ENCODE measurements around the gene DTNBP1.

DTNBP1 gene

DNA sequence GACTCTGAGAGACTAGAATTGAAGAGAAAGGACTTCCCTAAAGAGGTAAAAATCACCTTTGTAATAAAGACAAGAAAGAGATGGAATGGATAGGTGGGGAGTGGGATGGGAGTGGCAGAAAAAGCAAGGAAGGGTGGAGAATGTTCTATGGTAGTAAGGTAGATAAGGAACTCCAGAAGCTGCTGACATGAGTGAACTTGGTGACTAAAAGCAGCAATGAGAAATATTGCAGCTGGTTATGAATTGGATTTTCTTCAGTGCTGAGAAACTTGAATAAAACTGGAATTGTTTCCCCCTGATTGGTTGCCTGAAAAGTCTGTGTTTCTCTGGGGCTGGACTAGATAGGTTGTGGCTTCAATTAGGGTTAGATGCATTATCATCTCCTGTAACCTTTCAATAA is 15.7 kb upstream of the DTNBP1 start:
- DNase-seq (ENCODE audit: low read depth) = no peak
- TF ChIP-seq, protein P1, sequence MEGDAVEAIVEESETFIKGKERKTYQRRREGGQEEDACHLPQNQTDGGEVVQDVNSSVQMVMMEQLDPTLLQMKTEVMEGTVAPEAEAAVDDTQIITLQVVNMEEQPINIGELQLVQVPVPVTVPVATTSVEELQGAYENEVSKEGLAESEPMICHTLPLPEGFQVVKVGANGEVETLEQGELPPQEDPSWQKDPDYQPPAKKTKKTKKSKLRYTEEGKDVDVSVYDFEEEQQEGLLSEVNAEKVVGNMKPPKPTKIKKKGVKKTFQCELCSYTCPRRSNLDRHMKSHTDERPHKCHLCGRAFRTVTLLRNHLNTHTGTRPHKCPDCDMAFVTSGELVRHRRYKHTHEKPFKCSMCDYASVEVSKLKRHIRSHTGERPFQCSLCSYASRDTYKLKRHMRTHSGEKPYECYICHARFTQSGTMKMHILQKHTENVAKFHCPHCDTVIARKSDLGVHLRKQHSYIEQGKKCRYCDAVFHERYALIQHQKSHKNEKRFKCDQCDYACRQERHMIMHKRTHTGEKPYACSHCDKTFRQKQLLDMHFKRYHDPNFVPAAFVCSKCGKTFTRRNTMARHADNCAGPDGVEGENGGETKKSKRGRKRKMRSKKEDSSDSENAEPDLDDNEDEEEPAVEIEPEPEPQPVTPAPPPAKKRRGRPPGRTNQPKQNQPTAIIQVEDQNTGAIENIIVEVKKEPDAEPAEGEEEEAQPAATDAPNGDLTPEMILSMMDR (conservative IDR thresholded peaks at IDR 0.05; ENCODE audit: low read depth, low read length) = no peak
- no peak overlapping the region for H3K4me3 ChIP-seq (ENCODE audit: low read length)

DNA sequence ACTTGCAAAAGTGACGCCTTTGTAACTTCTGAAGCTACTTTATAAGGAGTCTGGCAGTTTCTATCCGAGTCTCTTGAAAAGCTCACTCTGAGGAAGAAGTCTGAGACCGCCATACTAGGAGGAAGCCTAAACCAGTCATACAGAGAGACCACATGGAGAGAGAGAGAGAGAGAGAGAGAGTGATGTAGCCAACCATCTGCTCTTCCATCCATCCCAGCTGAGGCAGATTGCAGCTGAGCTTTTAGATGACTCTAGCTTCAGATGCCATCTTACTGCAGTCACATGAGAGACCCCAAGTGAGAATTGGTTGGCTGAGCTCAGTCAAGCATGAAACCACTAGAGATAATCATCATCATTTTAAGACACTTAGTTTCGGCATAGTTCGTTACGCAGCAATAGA is 15.0 kb upstream of the DTNBP1 start:
- H3K4me3 ChIP-seq (ENCODE audit: low read length) = no peak overlapping the region
- DNase-seq (ENCODE audit: low read depth) = no peak
- TF ChIP-seq, protein P1 (conservative IDR thresholded peaks at IDR 0.05; ENCODE audit: low read depth, low read length) = no peak

DNA sequence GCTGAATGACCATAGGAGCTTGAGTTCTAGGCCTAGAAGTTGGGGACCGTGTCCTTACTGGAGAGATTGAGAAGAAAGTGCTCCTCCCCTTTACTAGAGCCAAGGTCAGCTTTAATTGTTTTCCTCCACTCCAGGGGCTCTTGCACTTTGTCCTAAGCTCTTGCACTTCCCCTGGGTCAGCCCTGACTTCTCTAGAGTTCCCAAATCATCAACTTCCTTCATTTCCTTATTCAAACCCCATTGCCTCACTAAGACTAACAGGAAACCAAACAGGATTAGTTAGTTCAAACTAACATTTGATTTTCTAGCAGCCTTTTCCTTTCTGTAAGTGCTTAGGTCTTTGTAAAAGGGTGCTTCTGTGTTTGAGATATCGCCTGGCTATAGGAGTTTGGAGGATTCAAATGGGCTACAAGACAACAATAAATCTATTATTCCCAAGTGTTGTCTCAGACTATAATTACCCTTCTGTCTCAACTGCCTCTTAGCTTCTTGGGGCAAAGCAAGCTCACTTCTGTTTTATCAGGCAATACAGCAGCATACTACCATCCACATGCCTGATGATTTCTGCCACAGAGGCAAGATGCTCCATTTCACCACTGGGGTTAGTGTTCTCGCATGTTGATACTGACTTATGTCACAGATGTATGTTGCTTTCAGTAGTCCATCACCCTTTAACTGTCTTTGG is 12.8 kb upstream of the DTNBP1 start:
- DNase-seq (ENCODE audit: low read depth) = no peak
- H3K4me3 ChIP-seq (ENCODE audit: low read length) = no peak overlapping the region
- TF ChIP-seq, protein P1 (conservative IDR thresholded peaks at IDR 0.05; ENCODE audit: low read depth, low read length) = no peak

DNA sequence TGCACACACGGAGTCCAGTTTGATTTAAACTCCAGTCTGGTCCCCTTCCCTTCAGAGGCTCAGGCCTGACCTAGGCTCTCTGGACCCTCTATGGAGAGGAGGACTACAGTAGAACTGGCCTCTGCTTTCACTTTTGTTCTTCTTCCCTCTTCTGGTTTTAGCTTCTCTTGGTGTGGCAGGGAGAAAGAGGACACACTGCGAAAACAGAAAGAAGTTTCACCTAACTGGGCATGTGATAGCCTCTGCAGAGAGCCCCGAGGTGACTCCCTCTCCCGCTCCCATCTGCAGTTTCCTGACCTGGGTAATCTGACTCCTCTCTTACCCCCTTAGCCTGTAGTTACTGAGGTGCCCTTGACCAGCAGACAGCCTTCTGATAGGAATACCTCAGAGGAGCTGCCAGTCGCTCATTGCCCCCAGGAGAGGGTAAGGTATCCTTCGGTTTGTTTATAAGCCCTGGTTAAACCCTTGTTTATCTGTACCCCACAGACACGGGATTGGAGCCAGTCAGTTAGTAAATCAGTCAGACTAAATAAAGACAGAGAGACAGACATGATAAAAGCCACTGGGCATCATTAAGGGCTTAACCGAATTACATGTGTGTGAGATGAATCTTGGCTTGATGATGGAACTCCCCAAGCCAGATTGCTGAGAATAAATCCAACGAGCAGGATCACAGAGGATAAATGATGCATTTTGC is 12.0 kb upstream of the DTNBP1 start:
- TF ChIP-seq, protein P1 (conservative IDR thresholded peaks at IDR 0.05; ENCODE audit: low read depth, low read length) = no peak
- no peak for DNase-seq (ENCODE audit: low read depth)
- H3K4me3 ChIP-seq (ENCODE audit: low read length) = no peak overlapping the region

DNA sequence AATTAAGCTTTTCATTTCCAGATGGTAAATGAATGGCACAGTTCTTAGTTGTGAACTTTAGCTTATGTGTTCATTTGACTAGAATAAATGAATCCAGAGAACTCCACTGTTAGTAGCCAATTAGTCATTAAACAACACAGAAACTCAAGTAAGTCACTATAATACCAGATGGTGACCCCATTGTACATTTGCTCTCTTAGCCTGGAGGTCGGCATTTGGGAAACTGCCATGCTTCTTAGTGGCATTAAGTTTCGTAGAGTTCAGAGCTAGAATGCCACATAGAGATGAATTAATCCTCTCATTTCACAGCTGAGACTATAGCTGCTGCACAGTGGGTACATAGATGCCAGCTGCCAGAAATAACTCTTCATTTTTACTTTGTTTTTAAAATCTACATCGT is 10.8 kb upstream of the DTNBP1 start:
- DNase-seq (ENCODE audit: low read depth) = no peak
- TF ChIP-seq, protein P1 (conservative IDR thresholded peaks at IDR 0.05; ENCODE audit: low read depth, low read length) = no peak
- H3K4me3 ChIP-seq (ENCODE audit: low read length) = no peak overlapping the region

DNA sequence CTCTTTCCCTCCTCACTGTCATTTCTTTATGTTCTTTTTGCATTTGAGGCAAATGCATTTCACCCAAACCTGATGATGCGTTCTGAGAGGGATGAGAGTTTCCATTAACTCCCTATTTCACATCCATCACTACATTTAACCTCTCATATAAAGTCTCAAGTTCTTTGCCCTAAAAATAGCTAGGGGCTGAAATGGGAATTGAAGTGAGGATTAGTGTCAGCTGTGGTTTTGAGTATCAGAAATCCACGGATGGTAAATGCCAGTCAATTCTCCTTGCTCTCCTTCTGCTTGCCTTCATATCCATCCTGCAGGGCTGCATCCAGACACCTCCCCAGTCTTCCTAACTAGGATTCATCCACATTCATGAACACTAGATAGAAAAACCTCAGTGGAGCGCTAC is 10.0 kb upstream of the DTNBP1 start:
- DNase-seq (ENCODE audit: low read depth) = no peak
- no peak overlapping the region for H3K4me3 ChIP-seq (ENCODE audit: low read length)

More for the DNA sequence above, 10.0 kb upstream of the DTNBP1 start:
- TF ChIP-seq, protein P1 (conservative IDR thresholded peaks at IDR 0.05; ENCODE audit: low read depth, low read length) = no peak

All from retinal pigment epithelial cell (primary cell).